NT2/D1 (cell line): ENCODE results near the gene MTNR1A.

Source experiments
- DNase-seq: peaks from one replicate; pipeline ENCODE4 v3.0.0-alpha.2; 2011; ENCODE audit warnings: low read depth, low spot score
- H3K27me3 ChIP-seq: 2 replicates; pipeline ENCODE4 v1.6.0; 2011; ENCODE audit warnings: mild to moderate bottlenecking; ENCODE audit not compliant: insufficient read length, insufficient read depth
- H3K36me3 ChIP-seq: 2 replicates; pipeline ENCODE4 v1.6.1; 2011; ENCODE audit warnings: mild to moderate bottlenecking, low read length, mixed read lengths; ENCODE audit not compliant: insufficient read depth, insufficient read length
- H3K4me1 ChIP-seq: 2 replicates; pipeline ENCODE4 v1.5.1; 2011; ENCODE audit not compliant: insufficient read depth, insufficient read length
- H3K4me3 ChIP-seq: 2 replicates; pipeline ENCODE4 v1.5.1; 2011; ENCODE audit warnings: low read depth; ENCODE audit not compliant: insufficient read length
- H3K9ac ChIP-seq: 2 replicates; pipeline ENCODE4 v1.6.0; 2011; ENCODE audit warnings: low read depth; ENCODE audit not compliant: insufficient read length
- H3K9me3 ChIP-seq: 2 replicates; pipeline ENCODE4 v1.5.1; 2011; ENCODE audit warnings: mild to moderate bottlenecking, low read length; ENCODE audit not compliant: insufficient read depth
- SUZ12 ChIP-seq: IDR thresholded peaks from 2 replicates; pipeline ENCODE4 v1.6.1; 2011; ENCODE audit not compliant: insufficient read length, insufficient read depth; ENCODE audit errors: extremely low read depth
- YY1 ChIP-seq: IDR thresholded peaks from 2 replicates; pipeline ENCODE4 v1.6.1; 2011; ENCODE audit not compliant: insufficient read length, insufficient read depth
- ZNF274 ChIP-seq: IDR thresholded peaks from 2 replicates; pipeline ENCODE4 v1.6.1; 2011; ENCODE audit warnings: mild to moderate bottlenecking, low read depth, low read length

The MTNR1A gene

DNA sequence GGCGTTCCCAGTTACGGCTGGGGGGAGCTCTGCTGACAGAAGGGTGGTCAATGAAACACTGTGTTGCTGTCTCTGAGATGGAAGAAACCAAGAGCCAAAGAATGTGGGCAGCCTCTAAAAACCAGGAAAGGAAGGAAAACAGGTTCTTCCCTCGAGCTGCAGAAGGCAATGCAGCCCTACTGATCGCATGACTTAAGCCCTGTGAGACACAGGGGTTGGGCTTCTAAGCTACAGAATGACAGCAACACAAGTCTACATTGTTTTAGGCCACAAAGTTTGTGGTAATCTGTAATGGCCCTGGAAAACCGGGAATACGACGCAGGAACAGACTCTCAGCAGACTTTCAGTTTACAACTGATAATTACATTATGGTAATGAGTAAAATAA is 38.2 kb upstream of the MTNR1A start:
- no peak overlapping the region for H3K9ac ChIP-seq
- no peak for DNase-seq
- no peak for TF ChIP-seq ZNF274
- TF ChIP-seq YY1: no peak
- no peak for TF ChIP-seq SUZ12
- no peaks in the 10 kb centered on the region for H3K9me3 ChIP-seq
- no peaks in the 10 kb centered on the region for H3K27me3 ChIP-seq
- H3K4me1 ChIP-seq: no peaks in the 10 kb centered on the region
- no peak overlapping the region for H3K4me3 ChIP-seq
- peaks cover 68% of the 10 kb centered on the region for H3K36me3 ChIP-seq

DNA sequence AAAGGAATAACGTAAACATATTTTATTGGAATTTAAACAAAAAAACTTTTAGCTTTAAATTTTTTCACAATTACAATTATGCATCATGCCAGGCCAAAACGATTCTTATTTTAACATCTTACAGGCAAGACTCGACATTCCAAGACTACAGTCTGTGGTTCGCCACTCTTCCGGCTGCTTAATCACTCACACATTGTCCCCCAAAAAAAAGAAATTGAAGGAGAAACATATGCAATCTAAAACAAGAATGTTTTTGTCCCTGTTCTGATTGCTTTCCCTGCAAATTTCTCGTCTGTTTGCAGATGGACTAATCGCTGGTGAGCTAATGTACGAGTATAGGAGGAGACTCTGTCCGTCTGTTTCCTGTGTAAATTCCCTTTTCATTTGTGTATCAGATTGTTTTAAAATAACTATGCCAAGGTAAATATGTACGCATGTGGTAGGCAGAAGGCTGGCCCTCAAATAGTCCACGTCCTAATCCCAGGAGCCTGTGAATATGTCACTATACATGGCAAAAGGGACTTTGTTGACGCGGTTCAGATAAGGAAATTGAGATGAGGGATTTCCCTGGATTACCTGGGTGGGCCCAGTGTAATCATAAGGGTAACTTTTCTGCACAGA is 37.7 kb upstream of the MTNR1A start:
- Histone ChIP-seq H3K4me1 (no peaks in the 10 kb centered on the region), H3K4me3 (no peak overlapping the region), H3K9ac (no peak overlapping the region), H3K36me3 (peaks cover 72% of the 10 kb centered on the region), H3K27me3 (no peaks in the 10 kb centered on the region), H3K9me3 (no peaks in the 10 kb centered on the region)
- TF ChIP-seq ZNF274 (no peak), YY1 (no peak), SUZ12 (no peak)
- no peak for DNase-seq

DNA sequence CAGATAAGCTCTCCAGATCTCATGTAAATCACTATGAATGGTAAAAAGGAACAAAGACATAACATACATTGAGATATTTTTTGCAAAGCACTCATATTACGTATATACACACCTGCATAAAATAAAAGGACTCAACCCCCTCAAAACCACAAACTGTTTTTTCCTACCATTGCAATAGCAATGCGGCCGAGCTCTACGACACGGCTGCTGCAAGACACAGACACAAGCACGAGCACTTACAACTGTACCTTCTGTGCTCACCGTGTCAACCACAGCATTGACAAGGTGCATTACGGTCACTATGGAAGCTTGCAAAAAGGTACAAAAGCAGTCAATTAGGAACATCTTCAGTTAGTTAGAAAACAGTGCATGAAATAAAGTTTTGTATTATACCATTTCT is 37.1 kb upstream of the MTNR1A start:
- TF ChIP-seq ZNF274 (no peak), YY1 (no peak), SUZ12 (no peak)
- Histone ChIP-seq H3K4me1 (no peaks in the 10 kb centered on the region), H3K27me3 (no peaks in the 10 kb centered on the region), H3K4me3 (no peak overlapping the region), H3K9ac (no peak overlapping the region), H3K36me3 (peaks cover 66% of the 10 kb centered on the region), H3K9me3 (no peaks in the 10 kb centered on the region)
- DNase-seq: no peak

DNA sequence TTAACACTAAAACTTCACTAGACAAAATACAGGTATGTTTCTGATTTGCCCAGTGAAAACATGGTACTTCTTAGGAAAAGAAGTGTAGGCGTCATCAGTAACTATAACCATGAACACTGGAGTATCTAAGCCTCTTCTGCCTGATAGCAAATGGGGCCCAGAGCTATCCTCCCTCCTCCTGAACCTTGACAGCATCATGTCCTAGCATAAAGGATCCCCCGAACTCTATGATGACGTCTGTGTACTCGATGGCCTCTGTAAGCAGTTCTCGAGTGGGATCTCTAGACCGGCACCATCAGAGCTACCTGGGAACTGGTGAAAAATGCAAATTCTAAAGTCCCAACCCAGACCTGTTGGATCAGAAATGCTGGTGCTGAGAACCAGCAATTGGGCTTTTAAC is 36.3 kb upstream of the MTNR1A start:
- Histone ChIP-seq H3K4me3 (no peak overlapping the region), H3K27me3 (no peaks in the 10 kb centered on the region), H3K9me3 (no peaks in the 10 kb centered on the region), H3K4me1 (no peaks in the 10 kb centered on the region), H3K36me3 (peaks cover 63% of the 10 kb centered on the region), H3K9ac (no peak overlapping the region)
- TF ChIP-seq ZNF274: no peak
- no peak for TF ChIP-seq SUZ12
- no peak for TF ChIP-seq YY1
- no peak for DNase-seq

DNA sequence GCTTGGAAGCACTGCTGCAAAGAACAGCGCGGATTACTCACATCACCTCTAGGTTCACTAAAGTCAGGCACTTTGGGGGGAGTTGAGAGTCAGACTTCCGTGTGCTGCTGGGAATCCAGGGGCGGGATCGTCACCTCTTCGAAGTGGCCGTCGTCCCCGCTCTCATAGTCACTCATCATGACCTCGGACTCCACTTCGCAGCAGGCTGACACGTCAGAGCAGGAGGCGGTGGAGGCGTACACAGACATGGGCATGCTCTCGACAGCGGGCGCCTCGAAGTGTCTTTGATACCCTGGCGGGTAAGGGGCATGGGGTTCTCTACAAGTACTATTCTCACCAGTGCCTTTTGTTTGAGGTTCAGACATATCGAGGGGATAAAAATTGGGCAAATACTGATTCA is 33.1 kb upstream of the MTNR1A start:
- Histone ChIP-seq H3K27me3 (no peaks in the 10 kb centered on the region), H3K9ac (no peak overlapping the region), H3K4me3 (no peak overlapping the region), H3K9me3 (peaks cover 4% of the 10 kb centered on the region; the same call in 1 of the 2 replicates), H3K4me1 (no peaks in the 10 kb centered on the region), H3K36me3 (peaks cover 63% of the 10 kb centered on the region)
- no peak for DNase-seq
- TF ChIP-seq ZNF274 (no peak), YY1 (no peak), SUZ12 (no peak)

DNA sequence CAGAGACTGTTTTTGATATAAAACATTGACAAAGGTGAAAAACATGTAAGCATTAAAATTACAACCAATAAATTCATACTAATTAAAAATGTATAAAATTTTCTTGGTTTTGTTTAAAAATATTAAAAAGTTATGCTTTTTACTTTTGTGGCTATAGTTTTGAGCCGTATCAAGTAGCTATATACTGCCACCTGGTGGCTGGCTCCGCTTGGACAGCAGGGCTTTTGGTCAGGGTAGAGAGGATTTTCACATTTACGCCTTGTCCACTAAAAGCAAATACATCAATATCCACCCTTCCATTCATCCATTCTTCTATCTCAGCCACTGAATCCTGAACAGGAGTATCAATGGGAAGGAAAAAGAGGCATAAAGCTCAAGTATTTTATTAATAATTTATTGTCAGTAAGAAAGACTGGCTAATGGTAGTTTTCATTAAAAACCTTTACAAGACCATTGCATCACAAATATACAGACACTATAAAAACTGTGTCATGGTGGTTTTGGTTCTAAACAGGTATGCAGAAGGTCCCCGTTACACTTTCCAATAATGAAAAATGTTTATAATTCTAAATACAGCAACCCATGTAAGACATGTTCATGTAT is 32.1 kb upstream of the MTNR1A start:
- H3K4me3 ChIP-seq: no peak overlapping the region
- H3K9me3 ChIP-seq: peaks cover 9% of the 10 kb centered on the region; the same call in 1 of the 2 replicates
- peak; percentile 25 for DNase-seq
- H3K27me3 ChIP-seq: no peaks in the 10 kb centered on the region
- H3K9ac ChIP-seq: no peak overlapping the region
- TF ChIP-seq SUZ12: no peak
- no peak for TF ChIP-seq ZNF274
- TF ChIP-seq YY1: no peak
- no peaks in the 10 kb centered on the region for H3K4me1 ChIP-seq
- H3K36me3 ChIP-seq: peaks cover 61% of the 10 kb centered on the region

DNA sequence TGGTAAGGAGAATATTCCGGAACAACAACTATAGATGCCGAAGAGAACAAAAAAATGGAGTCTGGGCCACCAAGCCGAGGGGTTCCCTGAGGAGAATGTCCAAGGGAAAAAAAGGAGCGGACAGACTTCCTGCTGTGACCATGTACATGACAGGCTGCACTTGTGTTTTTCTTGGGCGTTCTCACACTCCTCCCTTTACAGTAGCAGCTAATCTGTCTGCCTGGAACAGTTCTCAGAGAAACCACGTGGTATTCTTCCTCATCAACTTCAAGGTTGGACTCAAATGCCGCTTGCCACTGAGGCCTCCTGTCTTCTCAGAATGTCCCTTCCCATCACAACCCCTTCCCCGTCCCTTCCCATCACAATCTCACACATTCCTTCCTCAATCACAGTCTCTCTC is 30.8 kb upstream of the MTNR1A start:
- Histone ChIP-seq H3K4me1 (no peaks in the 10 kb centered on the region), H3K4me3 (no peak overlapping the region), H3K9ac (no peak overlapping the region), H3K9me3 (peaks cover 12% of the 10 kb centered on the region; the same call in 1 of the 2 replicates), H3K27me3 (no peaks in the 10 kb centered on the region), H3K36me3 (peaks cover 56% of the 10 kb centered on the region)
- TF ChIP-seq ZNF274 (no peak), YY1 (no peak), SUZ12 (no peak)
- DNase-seq: no peak
